Endothelial cell of umbilical vein (primary cell): ENCODE measurements around the gene NFYC.

Experiments used
- POLR2A ChIP-seq: IDR thresholded peaks from 2 replicates; pipeline ENCODE4 v1.6.1; 2012; ENCODE audit warnings: low read depth, mild to moderate bottlenecking, control low read depth, low read length
- TF ChIP-seq, protein P1 (sequence below), 2 donors: IDR thresholded peaks; 1 replicate in 1 of 2; 2 replicates in 1 of 2; pipeline ENCODE4 v1.5.1; 2011; ENCODE audit warnings: low read length in 2 of 2, mild to moderate bottlenecking in 2 of 2, moderate library complexity in 2 of 2, control low read depth in 1 of 2, inconsistent platforms in 1 of 2, low read depth in 1 of 2; ENCODE audit not compliant: insufficient read depth in 1 of 2; ENCODE audit errors: extremely low read depth in 1 of 2

DNA sequence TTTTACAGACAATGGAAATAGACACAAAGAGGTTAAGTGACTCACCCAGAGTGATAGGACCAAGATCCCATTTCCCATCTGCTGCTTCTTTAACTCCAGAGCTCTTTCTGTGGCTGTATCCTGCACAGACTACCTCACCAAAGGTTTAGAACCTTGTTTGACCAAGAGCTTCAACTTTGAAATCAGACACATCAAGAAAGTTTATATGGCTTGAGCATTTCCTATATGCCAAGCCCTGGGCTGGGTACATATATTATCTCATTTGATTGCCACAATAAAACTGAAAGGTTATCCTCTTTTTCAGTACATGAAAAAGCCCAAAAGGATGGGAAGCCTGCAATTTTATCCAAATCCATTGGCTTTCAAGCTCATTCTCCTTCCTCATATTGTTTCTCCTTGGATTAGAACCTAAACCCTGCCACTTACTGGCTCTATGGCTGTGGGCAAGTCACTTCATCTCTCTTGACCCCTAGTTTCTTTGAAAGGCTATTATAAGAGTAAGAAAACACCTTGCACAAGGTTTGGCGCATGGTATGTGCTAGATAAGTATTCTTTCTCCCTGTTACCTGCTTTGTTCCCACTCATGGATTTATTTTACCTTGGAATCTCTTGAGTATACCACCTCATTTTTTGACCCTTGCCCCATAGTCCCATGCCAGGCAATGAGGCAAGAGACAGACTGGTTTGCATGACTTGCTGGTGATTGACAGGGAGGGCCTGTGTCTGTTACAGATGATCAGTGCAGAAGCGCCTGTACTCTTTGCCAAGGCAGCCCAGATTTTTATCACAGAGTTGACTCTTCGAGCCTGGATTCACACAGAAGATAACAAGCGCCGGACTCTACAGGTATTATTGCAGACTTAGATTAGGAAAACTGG, 57.6 kb downstream of the NFYC start:
- TF ChIP-seq POLR2A: no peak
- TF ChIP-seq, protein P1, sequence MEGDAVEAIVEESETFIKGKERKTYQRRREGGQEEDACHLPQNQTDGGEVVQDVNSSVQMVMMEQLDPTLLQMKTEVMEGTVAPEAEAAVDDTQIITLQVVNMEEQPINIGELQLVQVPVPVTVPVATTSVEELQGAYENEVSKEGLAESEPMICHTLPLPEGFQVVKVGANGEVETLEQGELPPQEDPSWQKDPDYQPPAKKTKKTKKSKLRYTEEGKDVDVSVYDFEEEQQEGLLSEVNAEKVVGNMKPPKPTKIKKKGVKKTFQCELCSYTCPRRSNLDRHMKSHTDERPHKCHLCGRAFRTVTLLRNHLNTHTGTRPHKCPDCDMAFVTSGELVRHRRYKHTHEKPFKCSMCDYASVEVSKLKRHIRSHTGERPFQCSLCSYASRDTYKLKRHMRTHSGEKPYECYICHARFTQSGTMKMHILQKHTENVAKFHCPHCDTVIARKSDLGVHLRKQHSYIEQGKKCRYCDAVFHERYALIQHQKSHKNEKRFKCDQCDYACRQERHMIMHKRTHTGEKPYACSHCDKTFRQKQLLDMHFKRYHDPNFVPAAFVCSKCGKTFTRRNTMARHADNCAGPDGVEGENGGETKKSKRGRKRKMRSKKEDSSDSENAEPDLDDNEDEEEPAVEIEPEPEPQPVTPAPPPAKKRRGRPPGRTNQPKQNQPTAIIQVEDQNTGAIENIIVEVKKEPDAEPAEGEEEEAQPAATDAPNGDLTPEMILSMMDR (IDR thresholded peaks at IDR 0.05; ENCODE audit: extremely low read depth in 1 of 2, insufficient read depth in 1 of 2, low read depth in 1 of 2, low read length in 2 of 2): no peak
